Kidney (tissue), 14 donors: Measurements from ENCODE around the gene RNASEH2B. TPM values are rescaled to one million over a fixed set of nuclear protein-coding genes. Genes with fewer than 3 reads are reported as not detected.

ENCODE experiments used
- DNase-seq, 5 donors: peaks; one replicate each; pipeline ENCODE4 v3.0.0-alpha.2; 2013 to 2020
- FAIRE-seq: peaks from 2 replicates; lab custom pipeline; 2012; peaks lifted over from hg19 to GRCh38; lab: Jason Lieb, UNC
- H3K27ac ChIP-seq, 2 donors: one replicate each; pipeline ENCODE4 v1.7.0; 2013; ENCODE audit warnings: low read depth in 2 of 2, low read length in 2 of 2, inconsistent platforms in 1 of 2
- H3K27me3 ChIP-seq: one replicate; pipeline ENCODE4 v1.7.1; 2013; ENCODE audit warnings: low read length, inconsistent platforms; ENCODE audit not compliant: control insufficient read depth, insufficient read depth
- H3K36me3 ChIP-seq, 3 donors: one replicate each; pipeline versions ENCODE4 v1.7.0 to v1.7.1; 2013; ENCODE audit warnings: low read length in 3 of 3, control low read depth in 1 of 3, inconsistent platforms in 1 of 3; ENCODE audit not compliant: insufficient read depth in 3 of 3, control insufficient read depth in 2 of 3
- H3K4me1 ChIP-seq, 3 donors: one replicate each; pipeline versions ENCODE4 v1.7.0 to v1.7.1; 2013; ENCODE audit warnings: low read length in 3 of 3, inconsistent platforms in 1 of 3, low read depth in 1 of 3; ENCODE audit not compliant: control insufficient read depth in 2 of 3, insufficient read depth in 2 of 3
- H3K4me3 ChIP-seq, 3 donors: one replicate each; pipeline versions ENCODE4 v1.7.0 to v1.8.1; 2013; ENCODE audit warnings: low read length in 3 of 3, control low read depth in 1 of 3, inconsistent platforms in 1 of 3
- H3K9ac ChIP-seq, 3 donors: one replicate each; pipeline versions ENCODE4 v1.7.0 to v1.7.1; 2013; ENCODE audit warnings: low read length in 3 of 3, control low read depth in 1 of 3, inconsistent platforms in 1 of 3
- H3K9me3 ChIP-seq, 3 donors: one replicate each; pipeline versions ENCODE4 v1.7.0 to v1.7.1; 2013; ENCODE audit warnings: low read length in 3 of 3, control low read depth in 1 of 3, inconsistent platforms in 1 of 3; ENCODE audit not compliant: control insufficient read depth in 2 of 3, insufficient read depth in 1 of 3
- intact Hi-C: fragments of 100-400 bp; cut with DNase I; formaldehyde crosslinking; loops from one replicate; pipeline ENCODE4 v1.11.1; 2022
- polyA plus RNA-seq: library from polyadenylated mRNA; stranded (reverse); fragments of 350-450 nt; fragmentation: Illumina TruSeq; extraction: RNeasy Lipid Tissue Mini Kit (QIAGEN cat#74804); gene quantifications from one replicate; pipeline ENCODE4 v1.2.3, GENCODE V29; 2014; ENCODE audit warnings: low read depth, low replicate concordance; ENCODE audit not compliant: insufficient read depth
- total RNA-seq: library from RNA; stranded (reverse); fragmentation: NEBNext Ultra II Directional; extraction: Animal tissue kit (Norgen Biotek cat#: 25700); gene quantifications from one replicate; pipeline ENCODE4 v1.2.1, GENCODE V29; 2021
- TF ChIP-seq, protein P1 (sequence below): IDR thresholded peaks from 3 replicates; pipeline ENCODE4 v1.5.1; 2012; ENCODE audit warnings: mild to moderate bottlenecking, moderate library complexity, borderline replicate concordance; ENCODE audit not compliant: insufficient read depth; ENCODE audit errors: extremely low read depth
- donor health status: control.
- donor health status: control.
- donor health status: control.
- donor health status: control.
- donor health status: control.
- donor health status: DM: yes; HTN: yes; CAD: no.
- donor health status: Normal renal cell carcinoma (clear cell type).

The RNASEH2B gene
- total and polyA plus RNA-seq, 2 donors from 2014 or later, result 32.5 to 37.7 TPM

DNA sequence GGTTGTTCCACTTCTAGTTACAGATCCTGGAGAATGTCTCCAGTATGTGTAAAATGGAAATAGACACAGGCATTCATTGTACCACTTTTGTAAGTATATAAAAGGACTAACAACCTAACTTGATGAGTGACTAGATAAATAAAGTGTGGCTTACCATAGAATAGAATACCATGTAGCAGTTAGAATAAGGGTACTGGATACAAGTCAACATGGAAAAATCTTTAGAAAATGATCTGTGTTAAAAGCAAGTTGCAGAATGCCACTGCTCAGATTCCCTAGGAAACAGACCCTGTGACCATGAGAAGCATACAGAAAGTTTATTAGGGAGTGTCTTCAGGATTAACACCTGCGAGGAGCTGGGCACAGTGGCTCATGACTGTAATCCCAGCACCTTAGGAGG is 25.9 kb upstream of the RNASEH2B start:
- FAIRE-seq (no peak), DNase-seq (no peak)
- TF ChIP-seq, protein P1, sequence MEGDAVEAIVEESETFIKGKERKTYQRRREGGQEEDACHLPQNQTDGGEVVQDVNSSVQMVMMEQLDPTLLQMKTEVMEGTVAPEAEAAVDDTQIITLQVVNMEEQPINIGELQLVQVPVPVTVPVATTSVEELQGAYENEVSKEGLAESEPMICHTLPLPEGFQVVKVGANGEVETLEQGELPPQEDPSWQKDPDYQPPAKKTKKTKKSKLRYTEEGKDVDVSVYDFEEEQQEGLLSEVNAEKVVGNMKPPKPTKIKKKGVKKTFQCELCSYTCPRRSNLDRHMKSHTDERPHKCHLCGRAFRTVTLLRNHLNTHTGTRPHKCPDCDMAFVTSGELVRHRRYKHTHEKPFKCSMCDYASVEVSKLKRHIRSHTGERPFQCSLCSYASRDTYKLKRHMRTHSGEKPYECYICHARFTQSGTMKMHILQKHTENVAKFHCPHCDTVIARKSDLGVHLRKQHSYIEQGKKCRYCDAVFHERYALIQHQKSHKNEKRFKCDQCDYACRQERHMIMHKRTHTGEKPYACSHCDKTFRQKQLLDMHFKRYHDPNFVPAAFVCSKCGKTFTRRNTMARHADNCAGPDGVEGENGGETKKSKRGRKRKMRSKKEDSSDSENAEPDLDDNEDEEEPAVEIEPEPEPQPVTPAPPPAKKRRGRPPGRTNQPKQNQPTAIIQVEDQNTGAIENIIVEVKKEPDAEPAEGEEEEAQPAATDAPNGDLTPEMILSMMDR, result no peak
- Histone ChIP-seq H3K4me3 (no peak overlapping the region), H3K36me3 (no peaks in the 10 kb centered on the region), H3K9ac (no peak overlapping the region), H3K27me3 (no peaks in the 10 kb centered on the region), H3K9me3 (no peaks in the 10 kb centered on the region), H3K4me1 (no peaks in the 10 kb centered on the region), H3K27ac (no peak overlapping the region)
- intact Hi-C loops, result loop anchor here (5.0 kb wide), 1 partner anchor 221 kb away; no protein-coding TSS in a partner anchor

DNA sequence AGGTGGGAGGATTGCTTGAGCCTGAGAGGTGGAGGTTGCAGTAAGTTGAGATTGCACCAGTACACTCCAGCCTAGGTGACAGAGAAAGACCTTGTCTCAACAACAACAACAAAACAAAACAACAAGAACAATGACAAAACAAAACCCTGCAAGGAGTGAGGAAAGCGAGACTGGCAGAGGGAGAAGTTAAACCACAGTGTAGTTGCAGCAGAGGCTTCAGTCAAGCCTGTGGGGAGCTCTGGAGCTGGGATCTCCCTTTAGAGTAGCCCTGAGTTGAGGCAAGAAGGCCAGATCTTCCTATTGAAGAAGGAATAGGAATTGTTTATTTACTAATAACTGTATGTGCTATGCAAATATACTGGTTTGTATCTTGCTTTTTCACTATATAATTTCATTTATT is 25.3 kb upstream of the RNASEH2B start:
- H3K36me3 ChIP-seq, result no peaks in the 10 kb centered on the region
- H3K9me3 ChIP-seq, result no peaks in the 10 kb centered on the region
- H3K4me1 ChIP-seq, result no peaks in the 10 kb centered on the region
- no peak overlapping the region for H3K27ac ChIP-seq
- DNase-seq (no peak), FAIRE-seq (no peak)
- no peaks in the 10 kb centered on the region for H3K27me3 ChIP-seq
- TF ChIP-seq, protein P1, result no peak
- no peak overlapping the region for H3K9ac ChIP-seq
- intact Hi-C loops, result loop anchor here (5.0 kb wide), 1 partner anchor 222 kb away; no protein-coding TSS in a partner anchor
- no peak overlapping the region for H3K4me3 ChIP-seq

DNA sequence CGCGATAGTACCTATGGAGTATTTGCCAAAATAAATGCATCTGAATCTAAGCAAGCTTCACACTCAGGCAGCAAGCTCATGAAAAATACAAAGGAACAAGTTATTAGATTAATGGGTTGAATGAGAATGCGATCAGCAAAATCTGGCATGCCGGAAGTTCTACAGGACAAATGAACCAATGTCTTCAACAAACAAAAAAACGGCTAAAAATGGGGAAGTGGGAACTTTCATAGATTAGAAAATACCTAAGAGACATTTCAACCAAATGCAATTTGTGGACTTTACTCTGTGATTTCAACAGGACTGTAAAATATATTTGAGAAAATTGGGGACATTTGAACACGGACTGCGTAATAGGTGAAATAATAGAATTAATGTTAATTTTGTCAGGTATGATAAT is 22.4 kb upstream of the RNASEH2B start:
- FAIRE-seq (no peak), DNase-seq (no peak)
- Histone ChIP-seq H3K4me3 (no peak overlapping the region), H3K4me1 (no peaks in the 10 kb centered on the region), H3K36me3 (no peaks in the 10 kb centered on the region), H3K9ac (no peak overlapping the region), H3K27ac (no peak overlapping the region), H3K27me3 (no peaks in the 10 kb centered on the region), H3K9me3 (no peaks in the 10 kb centered on the region)
- TF ChIP-seq, protein P1, result no peak
- intact Hi-C loops, result no loop called here

DNA sequence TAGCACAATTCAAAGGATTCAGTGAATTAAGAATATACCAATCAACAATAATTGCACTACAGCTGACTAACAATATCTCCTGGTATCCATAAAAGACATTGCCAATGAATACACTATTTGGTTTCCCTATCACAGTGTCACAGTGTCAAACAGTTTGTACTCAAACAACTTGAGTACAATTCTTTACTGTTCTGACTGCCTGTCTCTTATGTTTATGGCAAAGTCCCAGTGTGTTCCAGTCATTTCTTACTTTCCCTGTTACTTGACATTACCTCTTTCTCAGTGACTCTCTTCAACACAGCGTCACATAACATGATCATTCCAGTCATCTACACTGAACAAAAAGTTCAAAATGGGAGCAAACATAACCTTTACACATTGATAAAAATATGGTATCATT is 21.2 kb upstream of the RNASEH2B start:
- no peak overlapping the region for H3K4me3 ChIP-seq
- DNase-seq (no peak), FAIRE-seq (no peak)
- H3K4me1 ChIP-seq, result no peaks in the 10 kb centered on the region
- H3K27ac ChIP-seq, result no peak overlapping the region
- no peaks in the 10 kb centered on the region for H3K9me3 ChIP-seq
- TF ChIP-seq, protein P1, result no peak
- H3K36me3 ChIP-seq, result no peaks in the 10 kb centered on the region
- H3K9ac ChIP-seq, result no peak overlapping the region
- H3K27me3 ChIP-seq, result no peaks in the 10 kb centered on the region
- intact Hi-C loops, result no loop called here
